Sigmoid colon (tissue), 4 donors: ENCODE results near the gene CHMP1A.

Source experiments
- CTCF ChIP-seq, 4 experiments: fragments of 450-650 bp in 3 of 4; fragments of 200-600 bp in 1 of 4; IDR thresholded peaks; one replicate each; pipeline ENCODE4 v1.5.1; 2016 to 2019; ENCODE audit warnings: antibody characterized with exemption in 4 of 4, mild to moderate bottlenecking in 3 of 4, moderate library complexity in 2 of 4
- EP300 ChIP-seq, 4 donors: sonication (generic); formaldehyde crosslinking; IDR thresholded peaks; one replicate each; pipeline ENCODE4 v1.6.1; 2017; ENCODE audit warnings: antibody characterized with exemption in 4 of 4
- POLR2A ChIP-seq, 2 donors: fragments of 450-650 bp; IDR thresholded peaks; one replicate each; pipeline ENCODE4 v1.6.1; 2016; ENCODE audit warnings: antibody characterized with exemption in 2 of 2, mild to moderate bottlenecking in 2 of 2, moderate library complexity in 2 of 2
- POLR2AphosphoS5 ChIP-seq, 4 donors: sonication (generic); formaldehyde crosslinking; IDR thresholded peaks; one replicate each; pipeline ENCODE4 v1.6.1; 2017; ENCODE audit warnings: antibody characterized with exemption in 4 of 4

DNA sequence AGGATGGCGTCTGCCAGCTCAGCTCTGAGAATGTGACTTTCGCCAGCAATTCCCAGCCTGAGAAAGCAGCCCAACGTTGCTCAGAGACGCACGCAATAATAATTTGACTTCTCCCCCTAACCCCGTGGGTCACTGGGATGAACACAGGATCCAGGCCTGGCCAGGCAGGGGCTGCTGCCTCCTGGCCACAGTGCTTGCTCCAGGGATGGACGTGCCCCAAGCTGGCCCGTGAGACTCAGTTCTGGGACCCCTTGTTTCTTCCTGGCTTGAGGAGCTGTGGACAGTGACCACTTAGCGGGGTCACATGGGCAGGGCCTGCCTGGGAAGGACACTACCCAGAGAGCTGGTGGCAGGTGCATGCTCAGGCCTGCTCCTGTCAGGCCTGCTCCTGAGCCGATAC lies 57.6 kb downstream of the CHMP1A start:
- TF ChIP-seq CTCF (IDR thresholded peaks at IDR 0.05) (no peak), EP300 (IDR thresholded peaks at IDR 0.05) (no peak), POLR2A (IDR thresholded peaks at IDR 0.05) (no peak), POLR2AphosphoS5 (IDR thresholded peaks at IDR 0.05) (no peak)
